ENCODE measurements around the gene RALGAPB.
"Not testable (repeated sequence)": the region's sequence is repeated elsewhere in the genome, so short reads cannot be mapped to it uniquely, and the experiment has no call there.

The RALGAPB gene

DNA sequence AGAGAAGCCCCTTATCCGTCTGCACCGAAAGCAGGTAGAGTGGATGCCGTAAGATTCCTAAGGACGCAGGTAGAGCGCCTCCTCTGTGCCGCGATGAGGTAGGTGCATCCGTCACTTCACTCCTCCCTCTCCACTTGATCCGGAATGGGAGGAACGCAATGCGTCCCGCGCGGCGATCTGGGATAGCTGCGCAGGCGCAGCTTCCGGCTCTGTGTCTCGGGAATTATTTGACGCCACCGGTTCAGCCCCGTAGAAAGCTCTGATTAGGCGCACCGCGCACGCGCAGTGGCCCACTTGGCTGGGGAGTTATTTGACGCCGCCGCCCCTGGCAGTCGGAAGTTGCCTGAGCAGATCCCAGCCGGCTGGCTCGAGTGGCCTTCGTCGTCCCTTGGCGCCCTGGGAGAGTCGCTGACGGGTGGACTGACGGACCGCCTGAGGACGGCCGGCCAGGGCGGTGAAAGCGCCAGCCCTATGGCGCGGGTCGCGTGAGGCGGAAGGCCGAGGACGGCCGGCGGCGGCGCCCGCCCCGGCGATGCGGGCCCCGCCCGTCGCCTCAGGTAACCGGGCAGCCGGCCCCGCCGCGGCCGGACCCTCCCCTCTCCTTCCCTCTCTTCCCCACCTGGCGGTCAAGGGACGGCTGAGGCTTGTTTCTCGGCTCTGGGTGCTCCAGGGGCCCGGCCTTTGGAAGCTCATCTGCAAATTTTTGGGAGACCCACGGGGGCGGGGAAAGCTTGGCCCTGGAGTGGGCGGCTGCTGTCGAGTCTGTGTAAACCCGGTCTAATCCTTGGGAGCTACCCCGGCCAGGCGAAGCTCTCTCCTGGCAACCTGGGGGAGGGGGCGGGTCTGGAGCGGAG lies at the start of gene RALGAPB:
Gene RALGAPB (plus strand): TSS at position 331 of the 854 bp plus-strand sequence. CDS start 15,590 bp downstream, outside the sequence.
- DNase-seq: peak; percentile 93 to 98 (median 98)

DNA sequence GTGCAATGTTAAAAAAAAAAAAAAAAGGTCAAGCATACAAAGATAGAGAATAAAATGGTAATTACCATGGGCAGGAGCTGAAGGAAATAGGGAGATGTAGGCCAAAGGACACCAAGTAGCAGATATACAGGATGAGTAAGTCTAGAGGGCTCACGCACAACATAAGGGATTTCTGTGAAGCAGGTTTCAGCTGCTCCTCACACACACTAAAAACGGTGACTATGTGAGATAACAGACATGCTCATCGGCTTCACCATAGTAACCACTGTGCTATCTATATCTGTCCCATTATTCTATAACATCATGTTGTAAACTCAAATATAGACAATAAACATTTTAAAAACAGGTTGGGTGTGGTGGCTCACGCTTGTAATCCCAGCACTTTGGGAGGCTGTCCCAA lies 49.1 kb upstream of the RALGAPB start:
- DNase-seq: no peak

- no peak for DNase-seq
Observed at GRCh38 chr20:38424401-38424800, 48.2 kb upstream of the RALGAPB start.

DNA sequence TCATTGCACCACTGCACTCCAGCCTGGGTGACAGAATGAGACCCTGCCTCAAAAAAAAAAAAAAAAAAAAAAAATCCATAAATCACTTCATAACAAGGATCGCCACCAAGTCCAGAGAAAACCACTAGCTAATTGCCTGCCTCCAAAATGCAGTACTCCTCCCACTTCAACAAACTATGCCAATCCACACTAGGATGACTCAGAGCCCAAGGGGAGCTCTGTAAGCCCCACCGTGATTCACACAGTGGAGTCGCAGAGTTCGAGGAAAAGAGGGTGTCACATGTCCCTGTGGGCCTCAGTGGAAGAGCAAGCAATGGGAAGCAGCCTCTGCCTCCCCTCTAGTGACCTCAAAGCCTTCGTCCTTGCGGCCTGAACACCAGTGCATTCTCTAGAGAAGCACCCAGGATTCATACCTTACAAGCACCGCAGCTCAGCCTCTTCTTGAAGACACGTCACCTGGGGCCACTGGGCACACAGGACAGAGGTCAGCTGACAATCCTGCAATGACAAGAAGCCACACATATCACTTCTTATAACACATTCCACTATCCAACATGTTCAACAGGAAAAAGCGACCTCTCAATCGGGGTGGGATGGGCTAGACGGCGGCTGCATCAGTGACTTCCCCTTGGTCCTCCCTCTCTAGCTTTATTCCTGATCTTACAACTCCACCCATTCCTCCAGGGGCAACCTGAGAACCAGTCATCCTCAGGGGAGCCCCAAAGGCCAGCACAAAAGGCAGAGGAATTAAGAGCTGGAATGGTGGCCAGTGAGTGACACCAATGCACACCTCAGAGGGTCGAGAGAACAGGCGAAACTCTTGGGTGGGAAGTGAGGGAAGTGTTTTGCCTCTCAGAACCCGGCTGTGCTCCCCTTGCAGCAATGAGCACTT lies 46.4 kb upstream of the RALGAPB start:
- no peak for DNase-seq

DNA sequence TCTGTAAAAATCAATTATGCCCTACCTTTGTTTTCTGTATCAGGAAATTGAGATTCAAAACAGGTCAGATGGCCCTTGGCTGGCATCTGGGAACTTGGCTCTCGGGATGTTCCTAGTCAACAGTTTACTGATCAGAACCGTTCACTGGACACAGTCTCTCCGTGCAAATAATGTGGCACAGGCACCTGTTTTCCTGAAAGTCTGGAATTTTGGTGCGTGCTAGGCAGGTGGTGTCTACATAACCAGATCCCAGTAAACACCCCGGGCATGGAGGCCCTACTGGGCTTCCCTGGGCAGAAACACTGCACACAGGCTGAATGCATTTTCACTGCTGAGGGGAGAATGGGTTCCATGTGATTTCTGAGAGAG lies 45.0 kb upstream of the RALGAPB start:
- DNase-seq: no peak

DNA sequence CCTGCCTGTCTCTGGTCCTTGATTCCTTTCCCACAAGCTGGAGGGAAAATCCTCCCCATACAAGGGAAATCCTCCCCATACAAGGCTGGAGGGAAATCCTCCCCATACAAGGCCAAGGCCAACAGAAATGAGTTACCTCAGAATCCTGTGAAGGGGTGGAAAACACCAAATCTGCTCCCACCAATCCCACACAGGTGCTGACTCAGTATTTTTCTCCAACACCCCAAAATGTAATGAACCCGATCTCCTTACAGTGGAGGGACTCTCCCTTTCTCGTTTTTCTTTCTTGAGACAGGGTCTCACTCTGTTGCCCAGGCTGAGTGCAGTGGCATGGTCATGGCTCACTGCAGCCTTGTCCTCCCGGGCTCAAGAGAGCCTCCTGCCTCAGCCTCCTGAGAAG lies 43.8 kb upstream of the RALGAPB start:
- no peak for DNase-seq

- DNase-seq: no peak
Observed at GRCh38 chr20:38429301-38429700, 43.3 kb upstream of the RALGAPB start.

DNA sequence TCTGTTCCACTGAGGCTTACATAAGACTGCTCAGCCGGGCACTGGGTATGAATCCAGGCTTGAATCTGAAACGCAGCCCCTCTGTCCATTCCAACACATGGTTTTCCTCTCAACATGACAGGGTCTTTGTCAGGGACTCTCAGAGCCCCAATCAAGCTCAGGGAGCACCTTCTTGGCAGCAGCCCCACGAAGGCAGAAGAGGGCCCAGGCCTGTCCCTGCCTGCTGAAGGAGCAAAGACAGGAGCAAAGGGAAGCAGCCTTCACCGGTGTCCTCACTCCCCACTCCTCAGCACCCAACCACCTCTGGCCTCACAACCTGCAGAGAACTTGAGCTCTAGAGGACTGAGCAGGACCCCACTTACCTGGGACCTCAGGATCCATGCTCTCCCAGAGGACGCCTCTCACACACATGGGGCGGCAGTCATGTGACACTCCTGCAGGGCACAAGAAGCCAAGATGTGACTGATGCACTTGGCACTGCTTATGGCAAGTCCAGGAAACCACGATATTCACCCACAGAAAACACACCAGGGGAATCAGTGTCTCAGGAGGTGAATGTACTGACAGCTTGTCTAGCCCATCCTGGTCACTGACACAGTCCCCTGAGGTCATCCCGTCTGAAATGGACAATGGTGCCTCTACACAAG lies 41.8 kb upstream of the RALGAPB start:
- no peak for DNase-seq

DNA sequence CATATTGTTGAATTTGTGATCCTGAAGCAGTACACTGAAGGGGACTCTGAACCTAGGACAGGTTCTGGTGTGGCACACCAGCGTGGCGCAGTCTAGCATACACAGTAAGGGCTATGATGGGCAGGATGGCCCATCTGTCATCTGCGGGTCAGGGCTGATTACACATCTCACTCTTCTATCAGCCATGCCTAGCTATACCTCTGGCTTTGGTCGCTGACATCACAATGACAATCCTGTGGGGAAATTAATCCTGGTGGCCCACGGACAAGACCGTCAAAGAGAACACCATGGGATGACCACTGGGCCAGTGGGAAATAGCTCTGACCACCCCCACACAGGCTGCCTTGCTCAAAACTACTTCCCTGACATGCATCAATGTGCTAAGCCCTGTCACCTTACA lies 40.4 kb upstream of the RALGAPB start:
- no peak for DNase-seq

GRCh38 chr20:38432870-38433269 lies 39.8 kb upstream of the RALGAPB start:
- not testable (repeated sequence) for DNase-seq

- DNase-seq: peak in 1 of 6 experiments; percentile 23
Observed at GRCh38 chr20:38433304-38433972, 39.2 kb upstream of the RALGAPB start.

DNA sequence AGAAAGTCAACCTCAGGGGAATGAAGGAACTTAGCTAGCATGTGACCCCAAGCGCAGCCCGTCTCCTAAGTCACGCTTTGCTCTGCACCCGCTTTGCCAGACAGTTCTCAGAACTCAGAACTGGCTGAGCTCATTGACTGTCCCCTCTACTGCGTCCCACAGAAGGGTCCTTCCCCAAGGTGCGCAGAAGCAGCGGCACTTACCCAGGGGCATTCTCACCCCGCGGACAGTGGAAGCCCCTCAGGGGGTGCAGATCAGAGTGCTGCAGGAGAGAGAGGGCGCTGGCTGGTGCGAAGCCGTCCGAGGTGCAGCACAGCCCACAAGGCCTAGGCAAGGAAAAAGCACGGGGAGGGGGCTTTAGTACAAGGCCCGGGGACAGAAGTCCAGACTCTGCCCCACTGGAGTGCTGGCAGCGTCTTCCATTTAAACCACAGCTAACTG lies 38.3 kb upstream of the RALGAPB start:
- DNase-seq: peak in 3 of 6 experiments; percentile 30 to 68 (median 49)

DNA sequence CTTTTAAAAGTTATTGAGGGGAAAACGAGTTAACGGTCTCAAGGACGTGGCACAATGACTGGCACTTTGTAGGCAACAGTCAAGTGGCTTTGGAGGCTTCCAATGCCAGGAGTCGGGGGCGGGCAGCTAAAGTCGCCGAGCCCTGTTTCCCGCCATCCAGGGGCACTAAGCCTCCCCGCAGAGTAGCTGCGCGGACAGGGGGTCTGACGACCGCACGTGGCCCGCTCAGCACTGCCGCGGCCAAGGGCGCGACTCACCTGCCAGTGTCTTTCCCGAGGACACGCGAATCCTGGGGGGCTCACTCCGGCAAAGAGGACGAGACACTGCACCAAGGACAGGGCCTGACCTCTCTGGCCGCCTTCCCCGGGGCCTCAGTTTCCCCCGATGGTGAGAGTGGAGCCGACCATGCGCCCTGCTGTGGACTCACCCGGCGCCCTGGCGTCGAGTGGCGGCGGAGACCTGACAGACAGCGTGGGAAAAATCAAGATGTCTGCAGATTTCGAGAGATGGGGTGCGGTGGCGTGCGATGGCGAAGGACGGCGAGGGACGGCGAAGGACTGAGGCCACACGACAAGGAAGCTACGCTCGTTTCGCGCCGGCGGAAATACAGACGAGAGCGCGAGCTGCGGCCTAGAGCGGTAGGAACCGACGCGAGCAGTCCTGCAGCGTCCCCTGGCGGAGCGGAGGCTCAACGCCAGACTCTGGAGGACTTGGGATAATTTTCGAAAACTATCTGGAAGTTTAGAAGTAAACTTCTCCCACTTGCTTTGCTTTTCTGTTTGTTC lies 37.7 kb upstream of the RALGAPB start, which contains the start of gene SNHG17:
Gene SNHG17 (minus strand): TSS at position 559 of the 785 bp plus-strand sequence.
- DNase-seq: peak; percentile 75 to 90 (median 84)

DNA sequence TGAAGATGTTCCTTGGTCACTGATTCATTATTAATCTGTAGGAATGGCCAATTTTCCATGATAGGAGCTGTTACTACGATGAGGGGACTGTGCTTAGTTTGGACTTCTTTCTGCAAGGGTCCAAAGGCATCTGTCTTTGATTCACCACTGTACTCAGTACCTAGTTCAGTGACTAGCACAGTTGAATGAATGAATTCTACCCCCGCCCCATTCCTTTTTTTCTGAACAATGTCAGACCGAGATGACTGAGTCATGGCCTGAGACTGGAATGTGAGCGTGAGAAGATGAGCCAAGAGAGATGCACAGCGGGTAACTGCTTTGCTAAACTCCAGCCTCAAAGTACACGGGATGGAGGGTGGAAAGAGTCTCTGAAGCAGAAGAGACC lies 37.1 kb upstream of the RALGAPB start:
- DNase-seq: no peak

GRCh38 chr20:38437796-38438195 lies 34.8 kb upstream of the RALGAPB start:
- DNase-seq: no peak

GRCh38 chr20:38441110-38441509 lies 31.5 kb upstream of the RALGAPB start:
- DNase-seq: not testable (repeated sequence)

DNA sequence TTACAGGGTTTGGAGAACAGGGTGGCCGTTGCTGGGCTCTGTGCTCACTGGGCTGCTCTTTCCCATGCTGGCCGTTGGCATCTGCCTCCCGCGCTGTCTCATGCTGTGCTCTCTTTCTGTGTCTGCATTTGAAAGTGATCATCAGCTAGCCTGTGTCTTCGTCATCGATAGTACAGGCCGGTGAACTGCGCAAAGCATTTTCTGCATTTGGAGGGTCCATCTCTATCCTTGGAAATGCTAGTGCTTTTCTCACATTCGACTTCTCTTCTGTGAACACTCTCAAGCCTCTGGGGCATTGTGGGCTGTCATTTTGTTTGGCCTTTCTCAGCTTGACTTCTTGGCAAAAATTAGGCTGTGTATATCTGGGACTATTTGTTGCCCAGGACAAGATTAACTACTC lies 30.7 kb upstream of the RALGAPB start:
- DNase-seq: no peak

- DNase-seq: no peak
Observed at GRCh38 chr20:38445381-38445796, 27.3 kb upstream of the RALGAPB start.

DNA sequence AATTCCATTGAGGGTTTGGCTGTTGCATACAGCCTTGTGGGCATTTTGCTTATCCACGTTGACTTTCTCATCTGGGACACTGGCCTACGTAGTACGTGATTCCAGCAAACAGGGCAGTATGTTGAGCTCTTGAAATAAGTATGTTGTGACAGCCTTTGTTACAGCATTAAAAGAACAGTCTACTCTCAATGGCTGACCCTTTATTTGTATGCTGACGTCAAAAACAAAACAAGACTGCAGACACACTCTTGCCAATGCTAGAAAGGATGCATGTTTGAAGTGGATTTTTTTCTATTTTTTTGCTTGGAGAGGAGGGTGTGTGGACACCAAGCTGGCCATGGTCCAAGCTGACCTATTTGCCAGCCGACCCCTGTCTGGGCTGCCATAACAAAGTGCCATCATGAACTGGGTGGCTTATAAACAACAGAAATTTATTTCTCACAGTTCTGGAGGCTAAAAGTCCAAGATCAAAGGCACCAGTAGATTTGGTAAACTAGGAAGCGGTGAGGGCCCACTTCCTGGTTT lies 26.7 kb upstream of the RALGAPB start:
- DNase-seq: no peak

- peak; percentile 79 to 91 (median 86) for DNase-seq
Observed at GRCh38 chr20:38446441-38447209, 26.0 kb upstream of the RALGAPB start.

DNA sequence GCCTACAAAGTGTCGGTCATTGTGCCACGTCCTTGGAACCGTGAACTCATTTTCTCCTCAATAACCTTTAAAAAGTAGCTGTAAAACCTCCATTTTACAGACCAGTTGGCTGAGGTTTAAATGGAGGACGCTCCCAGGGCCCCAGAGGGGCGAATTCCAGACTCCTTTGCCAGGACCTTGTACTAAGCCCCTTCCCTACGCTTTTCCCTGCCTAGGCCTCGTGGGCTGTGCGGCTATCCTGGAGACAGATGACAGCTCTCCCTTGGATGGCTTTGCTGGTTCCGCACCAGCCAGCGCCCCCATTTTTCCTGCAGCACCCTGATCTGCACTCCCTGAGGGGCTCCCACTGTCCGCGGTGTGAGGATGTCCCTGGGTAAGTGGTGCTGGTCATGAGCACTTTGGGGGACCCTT lies 25.4 kb upstream of the RALGAPB start:
- DNase-seq: no peak
